Heart left ventricle (tissue), 16 donors: ENCODE results near the gene IFT57. TPM values are rescaled to one million over a fixed set of nuclear protein-coding genes. Genes with fewer than 3 reads are reported as not detected.

ENCODE experiments used
- ATAC-seq, 4 donors: fragments of 200-7000 bp; cut with Tn5 transposase; one replicate each; pipeline ENCODE4 v1.9.1; 2020 to 2022; ENCODE audit warnings: moderate library complexity in 4 of 4, mild to moderate bottlenecking in 3 of 4, moderate number of reproducible peaks in 1 of 4
- DNase-seq, 5 donors: peaks; one replicate each; pipeline ENCODE4 v3.0.0-alpha.2; 2020
- H3K27ac ChIP-seq, 12 donors: fragments of 200-600 bp; sonication (generic) in 4 of 12; one replicate each; pipeline versions ENCODE4 v1.5.0 to v1.8.0; 2016 to 2022; ENCODE audit warnings: mild to moderate bottlenecking in 2 of 12
- H3K27me3 ChIP-seq, 9 donors: fragments of 200-600 bp; sonication (generic) in 2 of 9; one replicate each; pipeline versions ENCODE4 v1.5.1 to v1.8.0; 2016 to 2022; ENCODE audit warnings: mild to moderate bottlenecking in 3 of 9
- H3K36me3 ChIP-seq, 9 donors: fragments of 200-600 bp; sonication (generic) in 2 of 9; one replicate each; pipeline versions ENCODE4 v1.5.0 to v1.8.0; 2018 to 2022; ENCODE audit warnings: mild to moderate bottlenecking in 2 of 9
- H3K4me1 ChIP-seq, 12 donors: fragments of 200-600 bp; sonication (generic) in 4 of 12; one replicate each; pipeline versions ENCODE4 v1.5.0 to v1.8.0; 2016 to 2022; ENCODE audit warnings: mild to moderate bottlenecking in 3 of 12
- H3K4me3 ChIP-seq, 12 donors: fragments of 200-600 bp; sonication (generic) in 4 of 12; one replicate each; pipeline versions ENCODE4 v1.5.0 to v1.8.0; 2017 to 2022; ENCODE audit warnings: mild to moderate bottlenecking in 9 of 12, moderate library complexity in 4 of 12
- H3K9me3 ChIP-seq, 12 donors: fragments of 200-600 bp; sonication (generic) in 4 of 12; one replicate each; pipeline versions ENCODE4 v1.5.0 to v1.8.0; 2016 to 2022; ENCODE audit warnings: mild to moderate bottlenecking in 1 of 12
- POLR2A ChIP-seq, 2 donors: fragments of 450-650 bp; IDR thresholded peaks; one replicate each; pipeline ENCODE4 v1.6.1; 2017; ENCODE audit warnings: antibody characterized with exemption in 2 of 2, mild to moderate bottlenecking in 2 of 2, moderate library complexity in 2 of 2
- WGBS, 4 donors: extraction: QIAGEN DNeasy Blood & Tissue Kit in 2 of 4; methylation state at CpG; one replicate each; pipeline versions ENCODE4 v1.1.5 to v1.1.7; 2013 to 2018; 5-methylcytosine and 5-hydroxymethylcytosine counted together
- intact Hi-C, 10 donors: fragments of 100-400 bp; cut with DNase I; formaldehyde crosslinking; loops; one replicate each; pipeline versions ENCODE4 v1.11.1 to v1.14.2; 2022
- polyA plus RNA-seq, 2 donors: library from polyadenylated mRNA; stranded (reverse); fragments of 200-250 nt; gene quantifications; one replicate each; pipeline ENCODE4 v1.2.3, GENCODE V29; 2013
- total RNA-seq, 9 donors: library from RNA; depleted of rRNA in 2 of 9; stranded (reverse); fragments of >200 nt in 2 of 9; fragmentation: NEBNext Ultra II Directional in 3 of 9; extraction: Animal tissue kit (Norgen Biotek cat#: 25700) in 3 of 9; gene quantifications; one replicate each; pipeline versions ENCODE4 v1.1.0 to v1.2.4, GENCODE V29; 2016 to 2023
- TF ChIP-seq, protein P1 (sequence below), 12 donors: fragments of 200-600 bp; sonication (generic) in 4 of 12; IDR thresholded peaks; one replicate each; pipeline versions ENCODE4 v1.5.0 to v1.8.0; 2018 to 2022; ENCODE audit warnings: antibody characterized with exemption in 12 of 12, mild to moderate bottlenecking in 5 of 12
- donor health status: ischemic (EF 13 %, LVEDD 7.1; RV severe dilation, severe dysfunction).
- donor health status: healthy with polysubstance abuse.
- donor health status: DM: no; HTN: yes; CAD: no.
- donor health status: DM: no; HTN: no; CAD: no.
- donor health status: ischemic (EF 25% LVEDD 6.9; RV normal size, moderate dysfunction).
- donor health status: ischemic (EF 25% LVEDD 5.7; RV mildly dilated, moderate dysfunction).
- donor health status: healthy.
- donor health status: DM: yes; HTN: yes; CAD: no.
- donor health status: ischemic (EF 35%, LVEDD 5.7; RV mildly dilated, moderate dysfunction).
- donor health status: nonischemic (EF 11% LVEDD 7.7; RV severe dilation, severe dysfunction).
- donor health status: DM: yes; HTN: yes; CAD: no.
- donor health status: PGD.
- donor health status: ischemic (EF 29% LVEDD 5.4; RV normal size, mild dysfunction).
- donor health status: nonischemic (EF 23%, LVEDD 6.1; RV moderate dilation, normal function).

Gene IFT57
- total and polyA plus RNA-seq, 11 donors: 4.3 to 36.4 (median 22.9) TPM

DNA sequence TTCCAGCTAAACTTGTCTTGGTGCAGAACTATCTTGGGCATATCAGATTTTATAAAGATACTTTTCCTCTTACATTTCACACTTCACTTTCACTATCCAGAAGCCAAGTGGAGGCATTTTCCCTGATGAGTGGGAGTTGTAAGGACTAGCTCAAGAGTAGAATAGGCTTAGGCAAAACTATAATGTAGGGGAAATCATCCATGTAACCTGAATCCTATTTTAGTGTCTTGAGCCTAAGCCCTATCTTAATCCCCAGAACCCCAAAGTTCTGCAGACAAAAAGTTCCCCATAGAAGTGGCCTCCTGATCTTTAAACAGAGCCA is 89.2 kb downstream of the IFT57 start:
- no peak overlapping the region for H3K27ac ChIP-seq
- no peak overlapping the region for H3K4me3 ChIP-seq
- H3K9me3 ChIP-seq: no peaks in the 10 kb centered on the region
- H3K27me3 ChIP-seq: no peaks in the 10 kb centered on the region
- ATAC-seq (no peak), DNase-seq (no peak)
- peaks cover 0 to 40% (median 2%) of the 10 kb centered on the region in 12 donors for H3K4me1 ChIP-seq
- intact Hi-C loops: no loop called here
- TF ChIP-seq, protein P1, sequence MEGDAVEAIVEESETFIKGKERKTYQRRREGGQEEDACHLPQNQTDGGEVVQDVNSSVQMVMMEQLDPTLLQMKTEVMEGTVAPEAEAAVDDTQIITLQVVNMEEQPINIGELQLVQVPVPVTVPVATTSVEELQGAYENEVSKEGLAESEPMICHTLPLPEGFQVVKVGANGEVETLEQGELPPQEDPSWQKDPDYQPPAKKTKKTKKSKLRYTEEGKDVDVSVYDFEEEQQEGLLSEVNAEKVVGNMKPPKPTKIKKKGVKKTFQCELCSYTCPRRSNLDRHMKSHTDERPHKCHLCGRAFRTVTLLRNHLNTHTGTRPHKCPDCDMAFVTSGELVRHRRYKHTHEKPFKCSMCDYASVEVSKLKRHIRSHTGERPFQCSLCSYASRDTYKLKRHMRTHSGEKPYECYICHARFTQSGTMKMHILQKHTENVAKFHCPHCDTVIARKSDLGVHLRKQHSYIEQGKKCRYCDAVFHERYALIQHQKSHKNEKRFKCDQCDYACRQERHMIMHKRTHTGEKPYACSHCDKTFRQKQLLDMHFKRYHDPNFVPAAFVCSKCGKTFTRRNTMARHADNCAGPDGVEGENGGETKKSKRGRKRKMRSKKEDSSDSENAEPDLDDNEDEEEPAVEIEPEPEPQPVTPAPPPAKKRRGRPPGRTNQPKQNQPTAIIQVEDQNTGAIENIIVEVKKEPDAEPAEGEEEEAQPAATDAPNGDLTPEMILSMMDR (IDR thresholded peaks at IDR 0.05): no peak
- no peak for TF ChIP-seq POLR2A (IDR thresholded peaks at IDR 0.05)
- H3K36me3 ChIP-seq: no peaks in the 10 kb centered on the region

DNA sequence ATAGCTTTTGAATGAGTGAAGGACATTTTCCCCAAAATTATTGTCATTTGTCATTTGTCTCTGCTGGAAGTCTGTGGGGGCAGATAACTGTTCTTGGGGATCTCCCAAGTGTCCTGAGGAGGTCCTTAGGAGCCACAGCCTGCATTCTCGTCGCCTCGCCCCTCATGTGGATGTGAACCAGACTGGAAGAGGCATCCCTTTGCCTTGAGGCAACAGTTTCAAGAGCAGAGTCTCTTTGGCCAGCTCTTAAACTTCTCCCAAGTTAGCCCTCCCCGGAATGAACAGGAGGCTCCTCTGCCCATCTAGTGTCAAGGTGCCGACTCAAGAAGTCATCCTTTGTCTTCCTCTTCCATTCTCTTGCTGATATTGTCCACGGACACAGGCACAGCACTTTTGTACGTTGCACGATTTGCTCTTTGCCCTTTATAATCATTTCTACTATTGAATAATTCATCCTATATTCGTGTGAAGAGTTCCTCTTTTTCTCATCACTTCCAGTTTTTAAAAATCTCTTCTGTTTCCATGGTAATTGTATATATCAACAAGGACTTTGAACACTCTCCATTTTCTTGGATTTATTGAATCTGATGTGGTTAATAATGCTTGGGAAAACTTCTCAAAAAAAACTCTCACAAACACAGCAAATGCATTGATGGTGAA is 90.6 kb downstream of the IFT57 start:
- intact Hi-C loops: no loop called here
- Histone ChIP-seq H3K36me3 (no peaks in the 10 kb centered on the region), H3K4me3 (no peak overlapping the region), H3K4me1 (peaks cover 0 to 54% (median 2%) of the 10 kb centered on the region in 12 donors), H3K9me3 (no peaks in the 10 kb centered on the region), H3K27me3 (no peaks in the 10 kb centered on the region), H3K27ac (peak overlapping the region in 1 of 12 donors; percentile 32)
- DNase-seq (no peak), ATAC-seq (no peak)
- no peak for TF ChIP-seq POLR2A (IDR thresholded peaks at IDR 0.05)
- TF ChIP-seq, protein P1 (IDR thresholded peaks at IDR 0.05): no peak
- WGBS, 4 donors: 88 to 90% (median 89%) methylated on average over 9 of the region's 9 CpGs

DNA sequence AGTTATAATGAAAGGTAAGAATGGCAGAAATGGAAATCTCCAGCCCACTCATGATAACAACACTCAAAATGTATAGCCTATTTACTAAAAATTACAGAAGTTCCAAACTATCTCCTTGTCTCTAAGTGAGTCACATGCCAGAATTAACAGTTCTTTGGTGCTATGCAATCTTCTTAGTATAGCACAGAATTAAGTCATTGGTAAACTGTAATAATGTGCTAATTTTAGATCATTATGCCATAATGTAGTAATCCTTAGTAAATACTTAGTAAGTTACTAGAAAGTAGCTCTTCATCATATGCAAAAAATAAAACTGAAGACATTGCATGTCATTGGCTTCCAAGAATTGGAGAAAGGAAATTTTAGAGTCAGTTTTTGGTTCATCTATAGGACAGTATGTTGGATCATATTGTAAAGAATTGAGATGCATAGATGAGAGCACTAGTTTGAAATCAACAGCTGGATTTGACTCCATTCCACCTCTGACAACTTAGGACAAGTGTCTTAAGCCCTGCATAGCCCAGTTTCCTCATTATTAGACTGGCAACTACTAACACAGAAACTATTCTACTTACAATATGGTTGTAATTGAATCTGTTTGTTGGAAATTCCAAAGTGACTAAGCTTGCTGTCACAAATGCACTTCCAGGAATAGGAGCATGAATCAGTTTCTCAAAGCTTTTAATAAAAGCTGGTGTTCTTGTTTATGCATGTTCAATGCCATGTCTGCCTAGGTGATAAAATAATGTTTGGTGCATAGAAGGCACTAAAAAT is 91.3 kb downstream of the IFT57 start:
- Histone ChIP-seq H3K9me3 (no peaks in the 10 kb centered on the region), H3K27me3 (no peaks in the 10 kb centered on the region), H3K36me3 (no peaks in the 10 kb centered on the region), H3K4me3 (no peak overlapping the region), H3K27ac (peak overlapping the region in 2 of 12 donors; percentile 10 to 32), H3K4me1 (peaks cover 0 to 55% (median 2%) of the 10 kb centered on the region in 12 donors)
- TF ChIP-seq, protein P1 (IDR thresholded peaks at IDR 0.05): no peak
- no peak for TF ChIP-seq POLR2A (IDR thresholded peaks at IDR 0.05)
- intact Hi-C loops: no loop called here
- DNase-seq (no peak), ATAC-seq (peak; percentile 67 to 87 (median 85))

DNA sequence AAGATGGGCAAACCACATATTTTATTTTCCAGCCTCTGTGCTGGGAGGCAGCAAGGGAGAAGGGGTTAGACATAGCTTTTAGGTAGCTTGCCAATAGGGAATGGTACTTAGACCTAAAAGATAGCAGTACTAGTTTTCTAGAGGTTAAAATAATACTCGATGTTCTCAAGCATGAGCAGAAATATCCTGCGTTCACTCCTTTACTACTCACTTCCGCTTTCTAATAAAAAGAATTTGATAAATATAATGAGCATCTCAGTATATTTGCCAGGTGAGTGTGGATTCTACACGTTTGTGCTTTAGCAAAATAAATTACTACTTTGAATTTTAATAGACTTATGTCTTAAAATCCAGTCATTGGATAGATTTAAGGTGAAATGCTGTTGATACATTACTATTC is 92.0 kb downstream of the IFT57 start:
- no peaks in the 10 kb centered on the region for H3K36me3 ChIP-seq
- H3K27ac ChIP-seq: peak overlapping the region in 2 of 12 donors; percentile 0 to 10
- intact Hi-C loops: no loop called here
- WGBS, 4 donors: 59 to 82% (median 73%) methylated on average over 4 of the region's 4 CpGs
- no peak for TF ChIP-seq POLR2A (IDR thresholded peaks at IDR 0.05)
- TF ChIP-seq, protein P1 (IDR thresholded peaks at IDR 0.05): no peak
- H3K4me1 ChIP-seq: peaks cover 0 to 61% (median 2%) of the 10 kb centered on the region in 12 donors
- H3K9me3 ChIP-seq: no peaks in the 10 kb centered on the region
- no peak for ATAC-seq
- H3K4me3 ChIP-seq: no peak overlapping the region
- no peak for DNase-seq
- H3K27me3 ChIP-seq: no peaks in the 10 kb centered on the region
